ENCODE results near the gene ZNF500. TPM values are rescaled to one million over a fixed set of nuclear protein-coding genes. Genes with fewer than 3 reads are reported as not detected.

Gene ZNF500
- total and polyA plus RNA-seq, 2 experiments from 2014 or later: 5.8 to 15.3 TPM

- peaks cover 17% of the 10 kb centered on the region; the same call in 1 of the 2 replicates for H3F3A ChIP-seq (replicated peaks; ENCODE audit: low read depth)
- ATAC-seq (no peak), DNase-seq (ENCODE audit: low spot score) (no peak)
- H3K4me3 Mint-ChIP-seq: no peak overlapping the region
- peaks cover 16% of the 10 kb centered on the region for H3K4me1 Mint-ChIP-seq
- H3K9me2 ChIP-seq (ENCODE audit: insufficient read depth): no peaks in the 10 kb centered on the region
- peaks cover 2% of the 10 kb centered on the region; the same call in 1 of the 2 replicates for H3K79me2 ChIP-seq (replicated peaks; ENCODE audit: insufficient read depth)
- H3K36me3 ChIP-seq (ENCODE audit: insufficient read depth): no peaks in the 10 kb centered on the region
- H3K4me1 ChIP-seq (ENCODE audit: insufficient read depth): peaks cover 13% of the 10 kb centered on the region
- H3K27me3 ChIP-seq (ENCODE audit: insufficient read depth): no peaks in the 10 kb centered on the region
- peak overlapping the region; percentile 61; the same call in 1 of the 2 replicates for H2AFZ ChIP-seq
- no peak for TF ChIP-seq CTCF (conservative IDR thresholded peaks at IDR 0.05; ENCODE audit: low read depth in 2 of 2)
- no peak for TF ChIP-seq CREB1 (CRISPR knock-in tag; IDR thresholded peaks at IDR 0.05; ENCODE audit: low read depth)
- TF ChIP-seq, protein P1, sequence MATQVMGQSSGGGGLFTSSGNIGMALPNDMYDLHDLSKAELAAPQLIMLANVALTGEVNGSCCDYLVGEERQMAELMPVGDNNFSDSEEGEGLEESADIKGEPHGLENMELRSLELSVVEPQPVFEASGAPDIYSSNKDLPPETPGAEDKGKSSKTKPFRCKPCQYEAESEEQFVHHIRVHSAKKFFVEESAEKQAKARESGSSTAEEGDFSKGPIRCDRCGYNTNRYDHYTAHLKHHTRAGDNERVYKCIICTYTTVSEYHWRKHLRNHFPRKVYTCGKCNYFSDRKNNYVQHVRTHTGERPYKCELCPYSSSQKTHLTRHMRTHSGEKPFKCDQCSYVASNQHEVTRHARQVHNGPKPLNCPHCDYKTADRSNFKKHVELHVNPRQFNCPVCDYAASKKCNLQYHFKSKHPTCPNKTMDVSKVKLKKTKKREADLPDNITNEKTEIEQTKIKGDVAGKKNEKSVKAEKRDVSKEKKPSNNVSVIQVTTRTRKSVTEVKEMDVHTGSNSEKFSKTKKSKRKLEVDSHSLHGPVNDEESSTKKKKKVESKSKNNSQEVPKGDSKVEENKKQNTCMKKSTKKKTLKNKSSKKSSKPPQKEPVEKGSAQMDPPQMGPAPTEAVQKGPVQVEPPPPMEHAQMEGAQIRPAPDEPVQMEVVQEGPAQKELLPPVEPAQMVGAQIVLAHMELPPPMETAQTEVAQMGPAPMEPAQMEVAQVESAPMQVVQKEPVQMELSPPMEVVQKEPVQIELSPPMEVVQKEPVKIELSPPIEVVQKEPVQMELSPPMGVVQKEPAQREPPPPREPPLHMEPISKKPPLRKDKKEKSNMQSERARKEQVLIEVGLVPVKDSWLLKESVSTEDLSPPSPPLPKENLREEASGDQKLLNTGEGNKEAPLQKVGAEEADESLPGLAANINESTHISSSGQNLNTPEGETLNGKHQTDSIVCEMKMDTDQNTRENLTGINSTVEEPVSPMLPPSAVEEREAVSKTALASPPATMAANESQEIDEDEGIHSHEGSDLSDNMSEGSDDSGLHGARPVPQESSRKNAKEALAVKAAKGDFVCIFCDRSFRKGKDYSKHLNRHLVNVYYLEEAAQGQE (IDR thresholded peaks at IDR 0.05; ENCODE audit: unreplicated experiment): no peak
- no peak for TF ChIP-seq ZNF114 (CRISPR knock-in tag; IDR thresholded peaks at IDR 0.05)
- TF ChIP-seq, protein P2, sequence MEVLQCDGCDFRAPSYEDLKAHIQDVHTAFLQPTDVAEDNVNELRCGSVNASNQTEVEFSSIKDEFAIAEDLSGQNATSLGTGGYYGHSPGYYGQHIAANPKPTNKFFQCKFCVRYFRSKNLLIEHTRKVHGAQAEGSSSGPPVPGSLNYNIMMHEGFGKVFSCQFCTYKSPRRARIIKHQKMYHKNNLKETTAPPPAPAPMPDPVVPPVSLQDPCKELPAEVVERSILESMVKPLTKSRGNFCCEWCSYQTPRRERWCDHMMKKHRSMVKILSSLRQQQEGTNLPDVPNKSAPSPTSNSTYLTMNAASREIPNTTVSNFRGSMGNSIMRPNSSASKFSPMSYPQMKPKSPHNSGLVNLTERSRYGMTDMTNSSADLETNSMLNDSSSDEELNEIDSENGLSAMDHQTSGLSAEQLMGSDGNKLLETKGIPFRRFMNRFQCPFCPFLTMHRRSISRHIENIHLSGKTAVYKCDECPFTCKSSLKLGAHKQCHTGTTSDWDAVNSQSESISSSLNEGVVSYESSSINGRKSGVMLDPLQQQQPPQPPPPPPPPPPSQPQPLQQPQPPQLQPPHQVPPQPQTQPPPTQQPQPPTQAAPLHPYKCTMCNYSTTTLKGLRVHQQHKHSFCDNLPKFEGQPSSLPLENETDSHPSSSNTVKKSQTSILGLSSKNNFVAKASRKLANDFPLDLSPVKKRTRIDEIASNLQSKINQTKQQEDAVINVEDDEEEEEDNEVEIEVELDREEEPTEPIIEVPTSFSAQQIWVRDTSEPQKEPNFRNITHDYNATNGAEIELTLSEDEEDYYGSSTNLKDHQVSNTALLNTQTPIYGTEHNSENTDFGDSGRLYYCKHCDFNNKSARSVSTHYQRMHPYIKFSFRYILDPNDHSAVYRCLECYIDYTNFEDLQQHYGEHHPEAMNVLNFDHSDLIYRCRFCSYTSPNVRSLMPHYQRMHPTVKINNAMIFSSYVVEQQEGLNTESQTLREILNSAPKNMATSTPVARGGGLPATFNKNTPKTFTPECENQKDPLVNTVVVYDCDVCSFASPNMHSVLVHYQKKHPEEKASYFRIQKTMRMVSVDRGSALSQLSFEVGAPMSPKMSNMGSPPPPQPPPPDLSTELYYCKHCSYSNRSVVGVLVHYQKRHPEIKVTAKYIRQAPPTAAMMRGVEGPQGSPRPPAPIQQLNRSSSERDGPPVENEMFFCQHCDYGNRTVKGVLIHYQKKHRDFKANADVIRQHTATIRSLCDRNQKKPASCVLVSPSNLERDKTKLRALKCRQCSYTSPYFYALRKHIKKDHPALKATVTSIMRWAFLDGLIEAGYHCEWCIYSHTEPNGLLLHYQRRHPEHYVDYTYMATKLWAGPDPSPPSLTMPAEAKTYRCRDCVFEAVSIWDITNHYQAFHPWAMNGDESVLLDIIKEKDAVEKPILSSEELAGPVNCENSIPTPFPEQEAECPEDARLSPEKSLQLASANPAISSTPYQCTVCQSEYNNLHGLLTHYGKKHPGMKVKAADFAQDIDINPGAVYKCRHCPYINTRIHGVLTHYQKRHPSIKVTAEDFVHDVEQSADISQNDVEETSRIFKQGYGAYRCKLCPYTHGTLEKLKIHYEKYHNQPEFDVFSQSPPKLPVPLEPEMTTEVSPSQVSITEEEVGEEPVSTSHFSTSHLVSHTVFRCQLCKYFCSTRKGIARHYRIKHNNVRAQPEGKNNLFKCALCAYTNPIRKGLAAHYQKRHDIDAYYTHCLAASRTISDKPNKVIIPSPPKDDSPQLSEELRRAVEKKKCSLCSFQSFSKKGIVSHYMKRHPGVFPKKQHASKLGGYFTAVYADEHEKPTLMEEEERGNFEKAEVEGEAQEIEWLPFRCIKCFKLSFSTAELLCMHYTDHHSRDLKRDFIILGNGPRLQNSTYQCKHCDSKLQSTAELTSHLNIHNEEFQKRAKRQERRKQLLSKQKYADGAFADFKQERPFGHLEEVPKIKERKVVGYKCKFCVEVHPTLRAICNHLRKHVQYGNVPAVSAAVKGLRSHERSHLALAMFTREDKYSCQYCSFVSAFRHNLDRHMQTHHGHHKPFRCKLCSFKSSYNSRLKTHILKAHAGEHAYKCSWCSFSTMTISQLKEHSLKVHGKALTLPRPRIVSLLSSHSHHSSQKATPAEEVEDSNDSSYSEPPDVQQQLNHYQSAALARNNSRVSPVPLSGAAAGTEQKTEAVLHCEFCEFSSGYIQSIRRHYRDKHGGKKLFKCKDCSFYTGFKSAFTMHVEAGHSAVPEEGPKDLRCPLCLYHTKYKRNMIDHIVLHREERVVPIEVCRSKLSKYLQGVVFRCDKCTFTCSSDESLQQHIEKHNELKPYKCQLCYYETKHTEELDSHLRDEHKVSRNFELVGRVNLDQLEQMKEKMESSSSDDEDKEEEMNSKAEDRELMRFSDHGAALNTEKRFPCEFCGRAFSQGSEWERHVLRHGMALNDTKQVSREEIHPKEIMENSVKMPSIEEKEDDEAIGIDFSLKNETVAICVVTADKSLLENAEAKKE (CRISPR knock-in tag; IDR thresholded peaks at IDR 0.05): no peak
- TF ChIP-seq ZNF331 (CRISPR knock-in tag; IDR thresholded peaks at IDR 0.05; ENCODE audit: low read depth): no peak
- TF ChIP-seq NANOG (IDR thresholded peaks at IDR 0.05; ENCODE audit: borderline replicate concordance): no peak
- no peak for TF ChIP-seq POLR2AphosphoS5 (IDR thresholded peaks at IDR 0.05; ENCODE audit: low read depth)
- TF ChIP-seq STAT1 (IDR thresholded peaks at IDR 0.05; ENCODE audit: unreplicated experiment): no peak
- TF ChIP-seq, protein P3, sequence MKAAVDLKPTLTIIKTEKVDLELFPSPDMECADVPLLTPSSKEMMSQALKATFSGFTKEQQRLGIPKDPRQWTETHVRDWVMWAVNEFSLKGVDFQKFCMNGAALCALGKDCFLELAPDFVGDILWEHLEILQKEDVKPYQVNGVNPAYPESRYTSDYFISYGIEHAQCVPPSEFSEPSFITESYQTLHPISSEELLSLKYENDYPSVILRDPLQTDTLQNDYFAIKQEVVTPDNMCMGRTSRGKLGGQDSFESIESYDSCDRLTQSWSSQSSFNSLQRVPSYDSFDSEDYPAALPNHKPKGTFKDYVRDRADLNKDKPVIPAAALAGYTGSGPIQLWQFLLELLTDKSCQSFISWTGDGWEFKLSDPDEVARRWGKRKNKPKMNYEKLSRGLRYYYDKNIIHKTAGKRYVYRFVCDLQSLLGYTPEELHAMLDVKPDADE (IDR thresholded peaks at IDR 0.05): no peak
- no peak for TF ChIP-seq EZH2 (IDR thresholded peaks at IDR 0.05; ENCODE audit: low read depth, unreplicated experiment)
- no peak for TF ChIP-seq JUNB (IDR thresholded peaks at IDR 0.05; ENCODE audit: unreplicated experiment)
- no peak for TF ChIP-seq EZH2phosphoT487 (IDR thresholded peaks at IDR 0.05; ENCODE audit: unreplicated experiment)
- H3K4me2 ChIP-seq: no peak overlapping the region
- H3K27ac ChIP-seq (ENCODE audit: low read depth): no peak overlapping the region
- H3K9me3 Mint-ChIP-seq: peaks cover 3% of the 10 kb centered on the region; the same call in 1 of the 3 replicates
- H3K27ac Mint-ChIP-seq: peak overlapping the region; percentile 58; the same call in 1 of the 2 replicates
- H4K20me1 ChIP-seq (replicated peaks; ENCODE audit: insufficient read depth): no peaks in the 10 kb centered on the region
- H3K4me3 ChIP-seq: no peak overlapping the region
- peaks cover 13% of the 10 kb centered on the region for H3K27me3 Mint-ChIP-seq (ENCODE audit: insufficient read depth, low read depth, poor library complexity)
- H3K36me3 Mint-ChIP-seq (ENCODE audit: low read depth): peaks cover 8% of the 10 kb centered on the region; the same call in 2 of the 3 replicates
These were observed 4.7 kb upstream of the ZNF500 start for GRCh38 chr16:4771646-4772045.

Measured in GM23338 (cell line).